H1 (cell line): ENCODE measurements around the gene TENT4B. TPM values are rescaled to one million over a fixed set of nuclear protein-coding genes. Genes with fewer than 3 reads are reported as not detected.

Experiments used
- CTCF ChIA-PET: fragments of 300-600 bp; sonication (Branson Sonifier 250); formaldehyde crosslinking; loops from one replicate; lab custom pipeline; 2021; ENCODE audit not compliant: partially characterized antibody; lab: Charles Lee
- POLR2A ChIA-PET: fragments of 300-600 bp; sonication (Branson Sonifier 250); formaldehyde crosslinking; loops from one replicate; lab custom pipeline; 2021; ENCODE audit warnings: inconsistent platforms; ENCODE audit not compliant: partially characterized antibody; lab: Charles Lee
- DNase-seq, 2 experiments: peaks; one replicate each; pipeline versions ENCODE4 v3.0.0 to v3.0.0-alpha.2; 2010 to 2022; ENCODE audit warnings: low spot score in 2 of 2, low read depth in 1 of 2, mixed read lengths in 1 of 2
- FAIRE-seq: peaks from 2 replicates; lab custom pipeline; 2011; peaks lifted over from hg19 to GRCh38; lab: Jason Lieb, UNC
- H2AFZ ChIP-seq: 2 replicates; pipeline ENCODE4 v1.8.1; 2012; ENCODE audit warnings: low read length, inconsistent platforms
- H2AK5ac ChIP-seq: 2 replicates; pipeline ENCODE4 v1.6.1; 2013; ENCODE audit warnings: low read depth, low read length
- H2BK120ac ChIP-seq: replicated peaks from 2 replicates; pipeline ENCODE3; 2013; ENCODE audit warnings: low read depth, low read length, inconsistent platforms
- H2BK12ac ChIP-seq: 2 replicates; pipeline ENCODE4 v1.6.1; 2013; ENCODE audit warnings: low read depth, low read length
- H2BK15ac ChIP-seq: 2 replicates; pipeline ENCODE4 v1.6.1; 2013; ENCODE audit warnings: low read length
- H2BK20ac ChIP-seq: 2 replicates; pipeline ENCODE4 v1.6.1; 2013; ENCODE audit warnings: low read length
- H2BK5ac ChIP-seq: 2 replicates; pipeline ENCODE4 v1.6.1; 2013; ENCODE audit warnings: low read depth, low read length
- H3K14ac ChIP-seq: 2 replicates; pipeline ENCODE4 v1.6.1; 2013; ENCODE audit warnings: inconsistent platforms; ENCODE audit not compliant: insufficient read length
- H3K18ac ChIP-seq: 2 replicates; pipeline ENCODE4 v1.6.1; 2013; ENCODE audit warnings: low read length; ENCODE audit errors: extremely low read depth
- H3K23ac ChIP-seq: 2 replicates; pipeline ENCODE4 v1.6.1; 2013; ENCODE audit warnings: inconsistent platforms; ENCODE audit not compliant: insufficient read length
- H3K23me2 ChIP-seq: 2 replicates; pipeline ENCODE4 v1.6.1; 2013; ENCODE audit warnings: low read depth, low read length
- H3K27ac ChIP-seq: 2 replicates; pipeline ENCODE4 v1.6.1; 2011; ENCODE audit warnings: low read depth, low read length, inconsistent platforms
- H3K27me3 ChIP-seq, 4 experiments: replicated peaks in 1 of 4; 1 replicate in 1 of 4; 2 replicates in 3 of 4; pipeline versions ENCODE4 v1.6.1 to v1.8.1; 2011 to 2013; ENCODE audit warnings: low read length in 3 of 4, mild to moderate bottlenecking in 3 of 4, inconsistent platforms in 2 of 4, mixed read lengths in 2 of 4, moderate library complexity in 1 of 4; ENCODE audit not compliant: control insufficient read depth in 3 of 4, insufficient read depth in 3 of 4; ENCODE audit errors: extremely low read depth in 1 of 4
- H3K36me3 ChIP-seq, 4 experiments: 2 replicates each; pipeline versions ENCODE4 v1.6.1 to v1.8.1; 2011 to 2013; ENCODE audit warnings: mild to moderate bottlenecking in 4 of 4, low read length in 3 of 4, moderate library complexity in 2 of 4, control low read depth in 1 of 4, inconsistent platforms in 1 of 4; ENCODE audit not compliant: insufficient read depth in 4 of 4, control insufficient read depth in 2 of 4
- H3K4ac ChIP-seq: replicated peaks from 2 replicates; pipeline ENCODE3; 2013; ENCODE audit warnings: low read length, low read depth, mixed read lengths, inconsistent platforms; ENCODE audit not compliant: insufficient read length
- H3K4me1 ChIP-seq, 4 experiments: replicated peaks in 1 of 4; 1 replicate in 1 of 4; 2 replicates in 3 of 4; pipeline versions ENCODE4 v1.6.1 to v1.8.1; 2011 to 2013; ENCODE audit warnings: low read length in 3 of 4, inconsistent platforms in 2 of 4, mixed read lengths in 1 of 4; ENCODE audit not compliant: insufficient read depth in 4 of 4, control insufficient read depth in 3 of 4
- H3K4me2 ChIP-seq, 2 experiments: 2 replicates each; pipeline versions ENCODE4 v1.6.1 to v1.8.1; 2011 to 2013; ENCODE audit warnings: low read depth in 2 of 2, low read length in 2 of 2, control low read depth in 1 of 2, inconsistent platforms in 1 of 2, mild to moderate bottlenecking in 1 of 2; ENCODE audit not compliant: insufficient read depth in 1 of 2
- H3K4me3 ChIP-seq, 4 experiments: fragments of 200-600, 300-600 bp in 1 of 4; sonication (generic), shearing (Covaris generic), sonication (Bioruptor Twin) in 1 of 4; 2 replicates each; pipeline versions ENCODE4 v1.5.1 to v1.8.1; 2011 to 2016; ENCODE audit warnings: low read length in 4 of 4, low read depth in 3 of 4, control low read depth in 2 of 4, inconsistent platforms in 2 of 4, mild to moderate bottlenecking in 2 of 4, mixed read lengths in 1 of 4, moderate library complexity in 1 of 4; ENCODE audit not compliant: insufficient read depth in 2 of 4; ENCODE audit errors: extremely low read depth in 1 of 4
- H3K56ac ChIP-seq: replicated peaks from 2 replicates; pipeline ENCODE3; 2013; ENCODE audit warnings: low read depth, mild to moderate bottlenecking, mixed read lengths, low read length, inconsistent platforms; ENCODE audit not compliant: insufficient read length
- H3K79me1 ChIP-seq: 2 replicates; pipeline ENCODE4 v1.6.1; 2013; ENCODE audit warnings: low read depth, low read length, control low read depth
- H3K79me2 ChIP-seq, 2 experiments: 2 replicates each; pipeline versions ENCODE4 v1.6.1 to v1.8.1; 2012 to 2013; ENCODE audit warnings: low read length in 2 of 2, mild to moderate bottlenecking in 2 of 2, inconsistent platforms in 1 of 2; ENCODE audit not compliant: insufficient read depth in 2 of 2, control insufficient read depth in 1 of 2
- H3K9ac ChIP-seq, 4 experiments: replicated peaks in 1 of 4; 1 replicate in 1 of 4; 2 replicates in 3 of 4; pipeline versions ENCODE4 v1.6.1 to v1.8.1; 2011 to 2013; ENCODE audit warnings: low read depth in 3 of 4, low read length in 3 of 4, control low read depth in 2 of 4, mild to moderate bottlenecking in 2 of 4, moderate library complexity in 2 of 4, inconsistent platforms in 1 of 4; ENCODE audit errors: extremely low read depth in 1 of 4
- H3K9me3 ChIP-seq, 2 experiments: 2 replicates each; pipeline versions ENCODE4 v1.6.1 to v1.8.1; 2012 to 2013; ENCODE audit warnings: mild to moderate bottlenecking in 2 of 2, moderate library complexity in 2 of 2, control low read depth in 1 of 2, inconsistent platforms in 1 of 2, low read depth in 1 of 2, low read length in 1 of 2, mixed read lengths in 1 of 2; ENCODE audit not compliant: insufficient read depth in 2 of 2
- H4K20me1 ChIP-seq, 2 experiments: replicated peaks in 1 of 2; 2 replicates each; pipeline versions ENCODE3 to v1.8.1; 2011 to 2013; ENCODE audit warnings: inconsistent platforms in 2 of 2, low read length in 2 of 2, mild to moderate bottlenecking in 1 of 2; ENCODE audit not compliant: insufficient read depth in 2 of 2, control insufficient read depth in 1 of 2
- H4K5ac ChIP-seq: 2 replicates; pipeline ENCODE4 v1.6.1; 2013; ENCODE audit warnings: low read length, low read depth, mixed read lengths, inconsistent platforms; ENCODE audit not compliant: insufficient read length
- H4K8ac ChIP-seq: 2 replicates; pipeline ENCODE4 v1.8.0; 2013; ENCODE audit warnings: mild to moderate bottlenecking, moderate library complexity, low read length, inconsistent platforms; ENCODE audit not compliant: insufficient read depth; ENCODE audit errors: extremely low read depth
- H4K91ac ChIP-seq: replicated peaks from 2 replicates; pipeline ENCODE3; 2013; ENCODE audit warnings: low read length, mixed read lengths, inconsistent platforms; ENCODE audit not compliant: insufficient read length
- KDM4A ChIP-seq: IDR thresholded peaks from one replicate; pipeline ENCODE4 v1.7.1; 2012; ENCODE audit warnings: low read depth, mild to moderate bottlenecking, moderate library complexity, low read length, inconsistent platforms; ENCODE audit not compliant: severe bottlenecking
- POLR2A ChIP-seq, 2 experiments: IDR thresholded peaks; 1 replicate in 1 of 2; 2 replicates in 1 of 2; pipeline ENCODE4 v1.6.1; 2011; ENCODE audit warnings: low read depth in 2 of 2, low read length in 2 of 2, mild to moderate bottlenecking in 2 of 2; ENCODE audit errors: control extremely low read depth in 1 of 2
- SP1 ChIP-seq: IDR thresholded peaks from 2 replicates; pipeline ENCODE4 v1.6.1; 2011; ENCODE audit warnings: low read depth, low read length
- TBP ChIP-seq: IDR thresholded peaks from 2 replicates; pipeline ENCODE4 v1.6.1; 2011; ENCODE audit warnings: low read depth, low read length, improper control_type of control experiment
- WGBS, 2 experiments: shearing (Covaris generic) in 1 of 2; methylation state at CpG; one replicate each; pipeline versions ENCODE4 v1.1.6 to v1.1.7; 2013 to 2015; ENCODE audit warnings: low lambda C conversion rate in 2 of 2, mixed read lengths in 2 of 2, inconsistent platforms in 1 of 2, low coverage in 1 of 2, missing lambda C conversion rate in 1 of 2; ENCODE audit not compliant: insufficient replicate concordance in 2 of 2, insufficient coverage in 1 of 2, insufficient read length in 1 of 2; ENCODE audit errors: extremely low coverage in 1 of 2, missing lambda C conversion rate in 1 of 2; 5-methylcytosine and 5-hydroxymethylcytosine counted together
- polyA plus RNA-seq, 7 experiments: library from polyadenylated mRNA; depleted of rRNA in 3 of 7; stranded (reverse) in 5 of 7; unstranded in 2 of 7; fragments of >200 nt in 5 of 7; fragments of 200-250 nt in 2 of 7; gene quantifications; 1 replicate in 5 of 7; 2 replicates in 1 of 7; 4 replicates in 1 of 7; pipeline versions ENCODE4 v1.2.1 to v1.2.3, GENCODE V29; 2011 to 2013; ENCODE audit warnings: missing spikeins in 2 of 7, mixed read lengths in 2 of 7
- total RNA-seq: library from RNA; stranded (reverse); fragmentation: NEBNext Ultra II Directional; extraction: Animal tissue kit (Norgen Biotek cat#: 25700); gene quantifications from 2 replicates; pipeline ENCODE4 v1.2.1, GENCODE V29; 2021

TENT4B gene
- total and polyA plus RNA-seq, 2 of the 8 experiments (the other 6 are each of a cell fraction or from before 2014, with no cell fraction given), result 4.2 to 15.7 TPM

DNA sequence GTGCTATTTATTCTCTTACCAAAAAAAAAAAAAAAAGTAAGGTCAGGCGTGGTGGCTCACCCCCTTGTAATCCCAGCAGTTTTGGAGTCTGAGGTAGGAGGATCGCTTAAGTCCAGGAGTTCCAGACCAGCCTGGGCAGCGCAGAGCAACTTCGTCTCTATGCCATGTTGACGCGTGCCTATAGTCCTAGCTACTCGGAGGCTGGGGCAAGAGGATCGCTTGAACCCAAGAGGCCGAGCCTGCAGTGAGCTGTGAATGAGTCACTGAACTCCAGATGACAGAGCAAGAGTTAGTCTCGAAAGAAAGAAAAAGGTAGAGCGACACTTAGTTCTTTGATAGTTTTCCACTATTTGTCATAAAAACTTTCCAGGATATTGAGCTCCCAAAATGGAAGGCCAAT, 1.4 kb upstream of the TENT4B start:
- Histone ChIP-seq H3K27me3 (no peaks in the 10 kb centered on the region), H4K5ac (no peak overlapping the region), H3K18ac (no peak overlapping the region), H3K79me1 (peaks cover 8% of the 10 kb centered on the region), H3K9me3 (no peaks in the 10 kb centered on the region), H2BK5ac (no peak overlapping the region), H3K9ac (no peak overlapping the region), H2BK12ac (no peak overlapping the region), H3K4me2 (peak overlapping the region; percentile 83 to 90; a peak in 2 of 4 replicates), H2AK5ac (no peak overlapping the region), H2BK15ac (no peak overlapping the region), H3K23ac (no peak overlapping the region), H3K14ac (no peak overlapping the region), H3K56ac (no peak overlapping the region), H3K4ac (no peak overlapping the region), H3K27ac (no peak overlapping the region), H4K91ac (no peak overlapping the region), H3K4me1 (peaks cover 0 to 9% (median 7%) of the 10 kb centered on the region in 4 experiments; a peak in 5 of 7 replicates), H3K36me3 (no peaks in the 10 kb centered on the region), H2BK120ac (no peak overlapping the region)
- FAIRE-seq (no peak), DNase-seq (no peak)
- POLR2A ChIA-PET, result interaction anchor here (0.5 to 1.1 kb wide), 7 partner anchors 8 to 184 kb away, joined by 3 to 6 read pairs (median 3); no protein-coding TSS in a partner anchor
- 95% methylated on average over 10 of the region's 11 CpGs; no CpG with 5 or more reads in 1 of the 2 experiments for WGBS, 2 experiments
- TF ChIP-seq POLR2A (IDR thresholded peaks at IDR 0.05; ENCODE audit: control extremely low read depth in 1 of 2, low read depth in 2 of 2, low read length in 2 of 2) (no peak), KDM4A (no peak), SP1 (no peak), TBP (no peak)
- TF ChIP-seq, all 59 proteins: peak for 0
- peak overlapping the region; percentile 97; the same call in 1 of the 2 replicates for H2AFZ ChIP-seq
- H4K20me1 ChIP-seq, result peaks cover 10 to 14% of the 10 kb centered on the region in 2 experiments
- peaks cover 4 to 28% of the 10 kb centered on the region in 2 experiments; a peak in 3 of 4 replicates for H3K79me2 ChIP-seq
- H4K8ac ChIP-seq, result no peak overlapping the region
- H3K4me3 ChIP-seq, result peak overlapping the region in 2 of 4 experiments; percentile 86 to 99; a peak in 4 of 8 replicates
- CTCF ChIA-PET, result interaction anchor here (0.9 to 1.2 kb wide), 4 partner anchors 16 to 127 kb away, joined by 3 to 4 read pairs (median 4); partner anchors contain the start of genes CNEP1R1 and HEATR3
- H3K23me2 ChIP-seq, result peaks cover 14% of the 10 kb centered on the region
- H2BK20ac ChIP-seq, result no peak overlapping the region
